Esophagus muscularis mucosa (tissue), 4 donors: ENCODE data around the gene DGAT2. TPM values are rescaled to one million over a fixed set of nuclear protein-coding genes. Genes with fewer than 3 reads are reported as not detected.
"Not testable (repeated sequence)": the region's sequence is repeated elsewhere in the genome, so short reads cannot be mapped to it uniquely, and the experiment has no call there.

Experiments
- DNase-seq: peaks from one replicate; pipeline ENCODE4 v3.0.0-alpha.2; 2017; ENCODE audit errors: extremely low spot score
- H3K27ac ChIP-seq, 4 donors: fragments of 200-600 bp; sonication (generic); replicated peaks in 1 of 4; 1 replicate in 3 of 4; 2 replicates in 1 of 4; pipeline ENCODE4 v1.5.1; 2016 to 2019; ENCODE audit warnings: mild to moderate bottlenecking in 1 of 4
- H3K27me3 ChIP-seq, 4 donors: fragments of 200-600 bp; sonication (generic); one replicate each; pipeline versions ENCODE4 v1.5.1 to v1.6.0; 2016 to 2019
- H3K36me3 ChIP-seq, 4 donors: fragments of 200-600 bp; sonication (generic); one replicate each; pipeline ENCODE4 v1.5.1; 2016 to 2019
- H3K4me1 ChIP-seq, 4 donors: fragments of 200-600 bp; sonication (generic); one replicate each; pipeline ENCODE4 v1.5.1; 2016 to 2019
- H3K4me3 ChIP-seq, 4 donors: fragments of 200-600 bp; sonication (generic); 1 replicate in 2 of 4; 2 replicates in 2 of 4; pipeline ENCODE4 v1.5.1; 2016 to 2019; ENCODE audit warnings: mild to moderate bottlenecking in 4 of 4, moderate library complexity in 1 of 4
- H3K9me3 ChIP-seq, 4 donors: fragments of 200-600 bp; sonication (generic); 1 replicate in 3 of 4; 2 replicates in 1 of 4; pipeline ENCODE4 v1.5.1; 2016 to 2019
- CTCF ChIP-seq, 3 experiments: fragments of 200-600 bp in 2 of 3; fragments of 450-650 bp in 1 of 3; sonication (generic) in 2 of 3; IDR thresholded peaks; one replicate each; pipeline ENCODE4 v1.5.1; 2017 to 2019; ENCODE audit warnings: antibody characterized with exemption in 3 of 3, mild to moderate bottlenecking in 2 of 3, moderate library complexity in 1 of 3
- EP300 ChIP-seq: sonication (generic); formaldehyde crosslinking; IDR thresholded peaks from one replicate; pipeline ENCODE4 v1.6.1; 2017; ENCODE audit warnings: antibody characterized with exemption
- POLR2A ChIP-seq: fragments of 450-650 bp; IDR thresholded peaks from one replicate; pipeline ENCODE4 v1.6.1; 2017; ENCODE audit warnings: antibody characterized with exemption, moderate library complexity, mild to moderate bottlenecking, low read depth
- POLR2AphosphoS5 ChIP-seq, 2 donors: sonication (generic); formaldehyde crosslinking; IDR thresholded peaks; one replicate each; pipeline ENCODE4 v1.6.1; 2017; ENCODE audit warnings: antibody characterized with exemption in 2 of 2
- WGBS: methylation state at CpG from one replicate; pipeline ENCODE4 v1.1.5; 2018; 5-methylcytosine and 5-hydroxymethylcytosine counted together
- intact Hi-C: fragments of 100-400 bp; cut with DNase I; formaldehyde crosslinking; loops from one replicate; pipeline ENCODE4 v1.15.1; 2023
- total RNA-seq, 4 donors: library from RNA; depleted of rRNA; stranded (reverse); fragments of >200 nt; gene quantifications; one replicate each; pipeline versions ENCODE4 v1.1.0 to v1.2.1, GENCODE V29; 2016

The DGAT2 gene
- total RNA-seq, 4 donors from 2014 or later: 0.83 to 6.5 (median 2.0) TPM

- H3K4me1 ChIP-seq: peaks cover 0 to 12% (median 0%) of the 10 kb centered on the region in 4 donors
- intact Hi-C loops: no loop called here
- no peak overlapping the region for H3K4me3 ChIP-seq
- DNase-seq: no peak
- H3K27me3 ChIP-seq: peaks cover 0 to 17% (median 0%) of the 10 kb centered on the region in 4 donors
- H3K36me3 ChIP-seq: no peaks in the 10 kb centered on the region
- no peak overlapping the region for H3K27ac ChIP-seq
- WGBS: 88% methylated on average over 1 of the region's 1 CpG
- no peak for TF ChIP-seq EP300
- H3K9me3 ChIP-seq: no peaks in the 10 kb centered on the region
Measured at GRCh38 chr11:75740681-75741080, 27.9 kb upstream of the DGAT2 start.

GRCh38 chr11:75743159-75743558 lies 25.4 kb upstream of the DGAT2 start:
- intact Hi-C loops, H3K4me3 ChIP-seq, H3K27ac ChIP-seq, H3K36me3 ChIP-seq, DNase-seq, H3K9me3 ChIP-seq: not testable (repeated sequence)
- WGBS: 96% methylated on average over 4 of the region's 4 CpGs
- Histone ChIP-seq H3K27me3 (peaks cover 0 to 23% (median 0%) of the 10 kb centered on the region in 4 donors), H3K4me1 (peaks cover 0 to 12% (median 0%) of the 10 kb centered on the region in 4 donors)

- H3K9me3 ChIP-seq: no peaks in the 10 kb centered on the region
- H3K4me3 ChIP-seq: no peak overlapping the region
- H3K36me3 ChIP-seq: no peaks in the 10 kb centered on the region
- TF ChIP-seq EP300 (no peak), POLR2A (no peak), POLR2AphosphoS5 (IDR thresholded peaks at IDR 0.05) (no peak), CTCF (IDR thresholded peaks at IDR 0.05) (no peak)
- intact Hi-C loops: no loop called here
- 75% methylated on average over 8 of the region's 9 CpGs for WGBS
- no peak for DNase-seq
- peaks cover 0 to 23% (median 0%) of the 10 kb centered on the region in 4 donors for H3K27me3 ChIP-seq
- H3K27ac ChIP-seq: no peak overlapping the region
- H3K4me1 ChIP-seq: peaks cover 0 to 12% (median 0%) of the 10 kb centered on the region in 4 donors
Measured at GRCh38 chr11:75743711-75744563, 24.6 kb upstream of the DGAT2 start.

GRCh38 chr11:75745807-75746206 lies 22.8 kb upstream of the DGAT2 start:
- no peaks in the 10 kb centered on the region for H3K36me3 ChIP-seq
- H3K9me3 ChIP-seq: no peaks in the 10 kb centered on the region
- DNase-seq: no peak
- no peak for TF ChIP-seq POLR2AphosphoS5 (IDR thresholded peaks at IDR 0.05)
- no peak for TF ChIP-seq EP300
- no peak for TF ChIP-seq CTCF (IDR thresholded peaks at IDR 0.05)
- TF ChIP-seq POLR2A: no peak
- intact Hi-C loops: no loop called here
- H3K27ac ChIP-seq: no peak overlapping the region
- peaks cover 0 to 23% (median 0%) of the 10 kb centered on the region in 4 donors for H3K27me3 ChIP-seq
- peaks cover 0 to 12% (median 0%) of the 10 kb centered on the region in 4 donors for H3K4me1 ChIP-seq
- no peak overlapping the region for H3K4me3 ChIP-seq
- WGBS: 92% methylated on average over 5 of the region's 5 CpGs

GRCh38 chr11:75748729-75749273 lies 19.8 kb upstream of the DGAT2 start:
- H3K36me3 ChIP-seq, DNase-seq, H3K4me1 ChIP-seq, H3K27ac ChIP-seq, H3K4me3 ChIP-seq, H3K9me3 ChIP-seq, intact Hi-C loops: not testable (repeated sequence)
- WGBS: 86% methylated on average over 12 of the region's 26 CpGs
- peaks cover 0 to 17% (median 0%) of the 10 kb centered on the region in 4 donors for H3K27me3 ChIP-seq

GRCh38 chr11:75754933-75755332 lies 13.6 kb upstream of the DGAT2 start:
- H3K36me3 ChIP-seq, H3K9me3 ChIP-seq, H3K4me1 ChIP-seq, intact Hi-C loops, DNase-seq, H3K27ac ChIP-seq, H3K27me3 ChIP-seq, H3K4me3 ChIP-seq: not testable (repeated sequence)
